ENCODE measurements around the gene DCC.

The DCC gene

GRCh38 chr18:52700816-52701215 is 360.8 kb downstream of the DCC start:
- DNase-seq (ENCODE audit: low spot score) = peak; percentile 10

- DNase-seq (ENCODE audit: low spot score) = no peak
Observed at GRCh38 chr18:52701219-52701935, 361.4 kb downstream of the DCC start.

GRCh38 chr18:52715421-52715820 is 375.4 kb downstream of the DCC start:
- DNase-seq (ENCODE audit: low spot score) = no peak

GRCh38 chr18:52715991-52716390 is 376.0 kb downstream of the DCC start:
- no peak for DNase-seq (ENCODE audit: low spot score)

GRCh38 chr18:52716973-52717372 is 377.0 kb downstream of the DCC start:
- DNase-seq (ENCODE audit: low spot score) = peak; percentile 33

- DNase-seq (ENCODE audit: low spot score) = no peak
Observed at GRCh38 chr18:52722904-52723303, 382.9 kb downstream of the DCC start.

- no peak for DNase-seq (ENCODE audit: low spot score)
Observed at GRCh38 chr18:52723550-52723970, 383.6 kb downstream of the DCC start.

- DNase-seq (ENCODE audit: low spot score) = no peak
Observed at GRCh38 chr18:52730972-52731619, 391.1 kb downstream of the DCC start.

GRCh38 chr18:52738946-52739345 is 398.9 kb downstream of the DCC start:
- DNase-seq (ENCODE audit: low spot score) = no peak

- no peak for DNase-seq (ENCODE audit: low spot score)
Observed at GRCh38 chr18:52746986-52747385, 407.0 kb downstream of the DCC start.

- no peak for DNase-seq (ENCODE audit: low spot score)
Observed at GRCh38 chr18:52747869-52748268, 407.9 kb downstream of the DCC start.

GRCh38 chr18:52748343-52748742 is 408.3 kb downstream of the DCC start:
- no peak for DNase-seq (ENCODE audit: low spot score)

GRCh38 chr18:52749542-52749941 is 409.5 kb downstream of the DCC start:
- no peak for DNase-seq (ENCODE audit: low spot score)

GRCh38 chr18:52750995-52751394 is 411.0 kb downstream of the DCC start:
- DNase-seq (ENCODE audit: low spot score) = no peak

GRCh38 chr18:52764316-52764715 is 424.3 kb downstream of the DCC start:
- no peak for DNase-seq (ENCODE audit: low spot score)

- no peak for DNase-seq (ENCODE audit: low spot score)
Observed at GRCh38 chr18:52766002-52766545, 426.1 kb downstream of the DCC start.

- DNase-seq (ENCODE audit: low spot score) = no peak
Observed at GRCh38 chr18:52781113-52781512, 441.1 kb downstream of the DCC start.

GRCh38 chr18:52791321-52791720 is 451.3 kb downstream of the DCC start:
- DNase-seq (ENCODE audit: low spot score) = no peak

GRCh38 chr18:52812834-52813233 is 472.8 kb downstream of the DCC start:
- no peak for DNase-seq (ENCODE audit: low spot score)

GRCh38 chr18:52813635-52814416 is 473.8 kb downstream of the DCC start:
- no peak for DNase-seq (ENCODE audit: low spot score)

GRCh38 chr18:52815651-52816050 is 475.7 kb downstream of the DCC start:
- no peak for DNase-seq (ENCODE audit: low spot score)

GRCh38 chr18:52816121-52816520 is 476.1 kb downstream of the DCC start:
- DNase-seq (ENCODE audit: low spot score) = no peak

GRCh38 chr18:52822160-52822559 is 482.2 kb downstream of the DCC start:
- no peak for DNase-seq (ENCODE audit: low spot score)
